Naive thymus-derived CD4-positive, alpha-beta T cell (primary cell): Measurements from ENCODE around the gene NPL. TPM values are rescaled to one million over a fixed set of nuclear protein-coding genes. Genes with fewer than 3 reads are reported as not detected.

Experiments
- ATAC-seq: fragments of 150-1000 bp; cut with Tn5 transposase; 2 replicates; pipeline ENCODE4 v1.10.0; 2021; ENCODE audit warnings: mild to moderate bottlenecking, moderate library complexity
- CTCF ChIA-PET: fragments of 350-600 bp; sonication (Branson Sonifier 250); formaldehyde crosslinking; loops from one replicate; lab custom pipeline; 2021; ENCODE audit warnings: antibody characterized with exemption; lab: Charles Lee
- POLR2A ChIA-PET: fragments of 350-600 bp; sonication (Branson Sonifier 250); formaldehyde crosslinking; loops from one replicate; lab custom pipeline; 2021; ENCODE audit warnings: antibody characterized with exemption, inconsistent platforms; lab: Charles Lee
- DNase-seq, 9 donors: peaks; one replicate each; pipeline versions ENCODE4 v3.0.0 to v3.0.0-alpha.2; 2020 to 2022; ENCODE audit warnings: mixed read lengths in 1 of 9
- H3K27ac ChIP-seq: one replicate; pipeline ENCODE4 v1.7.0; 2013; ENCODE audit warnings: mild to moderate bottlenecking, low read depth, low read length, moderate library complexity
- H3K27me3 ChIP-seq, 2 donors: one replicate each; pipeline ENCODE4 v1.7.0; 2013; ENCODE audit warnings: low read length in 2 of 2, mild to moderate bottlenecking in 2 of 2, moderate library complexity in 2 of 2; ENCODE audit not compliant: control insufficient read depth in 2 of 2, insufficient read depth in 2 of 2
- H3K36me3 ChIP-seq, 3 experiments: 1 replicate in 2 of 3; 2 replicates in 1 of 3; pipeline ENCODE4 v1.7.0; 2013; ENCODE audit warnings: low read length in 3 of 3, mild to moderate bottlenecking in 3 of 3, moderate library complexity in 1 of 3; ENCODE audit not compliant: insufficient read depth in 3 of 3, control insufficient read depth in 2 of 3
- H3K4me1 ChIP-seq, 2 donors: one replicate each; pipeline ENCODE4 v1.7.0; 2013; ENCODE audit warnings: low read length in 2 of 2, mild to moderate bottlenecking in 2 of 2, moderate library complexity in 1 of 2; ENCODE audit not compliant: control insufficient read depth in 2 of 2, insufficient read depth in 2 of 2
- H3K4me3 ChIP-seq: 2 replicates; pipeline ENCODE4 v1.7.0; 2013; ENCODE audit warnings: mild to moderate bottlenecking, low read length
- H3K9me3 ChIP-seq, 3 experiments: 1 replicate in 2 of 3; 2 replicates in 1 of 3; pipeline ENCODE4 v1.7.0; 2013; ENCODE audit warnings: low read length in 3 of 3; ENCODE audit not compliant: control insufficient read depth in 2 of 3
- H3K27ac Mint-ChIP-seq, 9 donors: one replicate each; pipeline ENCODE4 v1.8.0; 2020 to 2022; ENCODE audit warnings: mixed read lengths in 9 of 9, mild to moderate bottlenecking in 8 of 9, moderate library complexity in 5 of 9, inconsistent platforms in 2 of 9
- H3K27me3 Mint-ChIP-seq, 5 donors: one replicate each; pipeline ENCODE4 v1.8.0; 2021 to 2022; ENCODE audit warnings: mixed read lengths in 5 of 5, mild to moderate bottlenecking in 1 of 5
- H3K36me3 Mint-ChIP-seq, 5 donors: one replicate each; pipeline ENCODE4 v1.8.0; 2020 to 2022; ENCODE audit warnings: mixed read lengths in 5 of 5, mild to moderate bottlenecking in 3 of 5, inconsistent platforms in 1 of 5
- H3K4me1 Mint-ChIP-seq, 7 donors: one replicate each; pipeline ENCODE4 v1.8.0; 2020 to 2022; ENCODE audit warnings: mixed read lengths in 7 of 7, mild to moderate bottlenecking in 3 of 7, inconsistent platforms in 1 of 7
- H3K4me3 Mint-ChIP-seq, 10 donors: one replicate each; pipeline ENCODE4 v1.8.0; 2020 to 2022; ENCODE audit warnings: mild to moderate bottlenecking in 10 of 10, mixed read lengths in 10 of 10, moderate library complexity in 6 of 10, inconsistent platforms in 2 of 10
- H3K9me3 Mint-ChIP-seq, 11 donors: one replicate each; pipeline ENCODE4 v1.8.0; 2020 to 2022; ENCODE audit warnings: mixed read lengths in 11 of 11, mild to moderate bottlenecking in 4 of 11, inconsistent platforms in 1 of 11, moderate library complexity in 1 of 11
- intact Hi-C, 2 donors: fragments of 100-400 bp; cut with micrococcal nuclease; formaldehyde crosslinking; loops; one replicate each; pipeline ENCODE4 v1.15.1; 2023
- polyA plus RNA-seq, 2 donors: library from polyadenylated mRNA; unstranded; fragments of 300-500 nt; fragmentation: Illumina TruSeq; gene quantifications; one replicate each; pipeline ENCODE4 v1.2.3, GENCODE V29; 2021
- total RNA-seq, 6 experiments: library from RNA in 5 of 6; stranded (reverse) in 5 of 6; gene quantifications; 1 replicate in 5 of 6; 2 replicates in 1 of 6; pipeline ENCODE4 v1.2.3 and lab custom pipeline; 2021 to 2026

Gene NPL
- total and polyA plus RNA-seq, 7 experiments from 2014 or later = 3.0 to 20.8 (median 6.9) TPM

DNA sequence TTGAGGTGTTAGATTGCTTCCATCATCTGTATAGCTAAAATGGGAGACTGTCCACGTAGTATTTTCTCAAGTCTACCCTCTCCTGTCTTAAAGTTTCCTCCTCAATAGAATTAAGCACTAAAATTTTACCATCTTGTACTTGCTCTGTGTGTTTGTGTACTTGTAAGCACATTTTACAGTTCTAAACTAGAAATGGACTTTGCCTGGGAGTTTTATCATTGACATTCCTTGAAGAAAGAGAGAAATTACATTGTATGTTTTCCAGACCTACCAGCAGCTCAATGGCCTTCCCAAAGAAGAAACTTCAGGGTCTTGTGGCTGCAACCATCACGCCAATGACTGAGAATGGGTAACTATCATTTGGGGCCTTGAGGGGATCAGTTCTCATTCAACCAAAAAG is 4.5 kb downstream of the NPL start:
- Mint-ChIP-seq H3K27ac (no peak overlapping the region), H3K9me3 (no peaks in the 10 kb centered on the region), H3K27me3 (peaks cover 0 to 10% (median 0%) of the 10 kb centered on the region in 5 donors), H3K4me1 (peaks cover 12 to 17% (median 14%) of the 10 kb centered on the region in 7 donors), H3K4me3 (no peak overlapping the region), H3K36me3 (peaks cover 0 to 18% (median 17%) of the 10 kb centered on the region in 5 donors)
- CTCF ChIA-PET = interaction anchor here (0.7 kb wide), 1 partner anchor 12 kb away, joined by 3 read pairs; no protein-coding TSS in a partner anchor
- peaks cover 8% of the 10 kb centered on the region in 2 donors for H3K4me1 ChIP-seq
- no peak overlapping the region for H3K4me3 ChIP-seq
- POLR2A ChIA-PET = no interaction called here
- intact Hi-C loops = no loop called here
- H3K36me3 ChIP-seq = no peaks in the 10 kb centered on the region
- no peak for DNase-seq
- no peaks in the 10 kb centered on the region for H3K27me3 ChIP-seq
- H3K9me3 ChIP-seq = no peaks in the 10 kb centered on the region
- H3K27ac ChIP-seq = no peak overlapping the region
- no peak for ATAC-seq

DNA sequence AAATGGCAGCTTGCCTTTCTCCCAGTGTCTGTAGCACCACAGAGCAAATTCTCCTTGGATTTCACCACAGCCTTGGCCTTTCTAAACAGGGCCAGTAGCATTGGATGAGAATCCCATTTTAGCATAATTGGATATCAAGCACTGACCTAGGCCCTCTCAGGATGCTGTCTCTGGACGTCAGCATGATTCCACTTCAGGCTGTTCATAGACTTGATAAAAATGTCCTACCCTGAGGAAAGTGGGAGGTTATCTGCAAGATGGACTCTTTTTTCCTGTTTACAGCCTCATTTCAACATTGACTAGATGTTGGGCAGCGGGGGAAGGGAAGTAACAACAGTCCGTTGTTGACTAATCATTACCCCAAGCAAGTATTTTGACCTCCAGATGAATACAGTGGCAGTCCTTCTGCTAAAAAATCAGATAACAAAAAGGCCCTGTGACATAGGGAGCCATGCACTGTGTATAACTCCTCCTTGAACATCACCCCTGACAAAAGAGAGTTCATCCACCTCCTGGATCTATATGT is 5.2 kb downstream of the NPL start:
- no peak overlapping the region for H3K27ac ChIP-seq
- CTCF ChIA-PET = no interaction called here
- H3K4me3 ChIP-seq = no peak overlapping the region

DNA sequence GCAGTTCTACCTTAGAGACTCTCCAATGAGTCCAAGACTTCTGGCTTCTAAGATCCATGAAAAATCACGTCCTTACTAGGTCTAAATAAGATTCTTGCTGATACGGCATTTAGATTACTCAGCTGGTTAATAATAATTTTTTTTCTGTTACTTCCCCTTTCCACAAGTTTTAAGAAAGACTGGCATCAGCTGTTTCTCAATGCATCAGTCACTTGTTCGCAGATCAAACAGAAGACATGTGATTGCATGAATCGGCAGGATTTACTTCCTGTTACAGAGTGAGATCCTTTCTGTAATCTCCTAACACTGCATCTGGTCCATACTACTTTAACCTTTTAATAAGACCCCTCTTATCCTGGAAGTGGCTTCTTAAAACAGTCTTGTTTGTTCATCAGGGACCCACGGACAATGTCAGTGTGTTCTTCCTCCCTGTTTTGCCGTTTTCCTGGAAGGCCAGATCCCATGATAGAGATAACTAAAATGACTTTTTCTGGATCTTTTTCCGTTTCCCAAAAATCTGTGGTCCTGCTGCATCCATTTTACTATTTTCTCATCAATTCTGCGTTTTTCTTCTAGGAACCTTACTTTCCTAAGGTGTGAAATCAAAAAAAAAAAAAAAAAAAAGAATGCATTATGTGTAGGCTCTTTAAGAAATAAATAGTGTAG is 6.1 kb downstream of the NPL start:
- CTCF ChIA-PET = interaction anchor here (0.6 kb wide), 1 partner anchor 367 kb away, joined by 3 read pairs; no protein-coding TSS in a partner anchor
- peaks cover 4 to 10% (median 6%) of the 10 kb centered on the region in 7 donors for H3K4me1 Mint-ChIP-seq
- Histone ChIP-seq H3K36me3 (no peaks in the 10 kb centered on the region), H3K4me1 (peaks cover 0 to 3% of the 10 kb centered on the region in 2 donors), H3K27ac (no peak overlapping the region), H3K4me3 (no peak overlapping the region), H3K9me3 (no peaks in the 10 kb centered on the region), H3K27me3 (no peaks in the 10 kb centered on the region)
- peak; percentile 83 for ATAC-seq
- no peak overlapping the region for H3K4me3 Mint-ChIP-seq
- H3K9me3 Mint-ChIP-seq = no peaks in the 10 kb centered on the region
- no peak overlapping the region for H3K27ac Mint-ChIP-seq
- peaks cover 0 to 5% (median 0%) of the 10 kb centered on the region in 5 donors for H3K27me3 Mint-ChIP-seq
- intact Hi-C loops = no loop called here
- H3K36me3 Mint-ChIP-seq = peaks cover 0 to 18% (median 17%) of the 10 kb centered on the region in 5 donors
- DNase-seq = no peak
- POLR2A ChIA-PET = interaction anchor here (0.6 kb wide), 1 partner anchor 29 kb away, joined by 3 read pairs; no protein-coding TSS in a partner anchor

More for the DNA sequence above, 5.2 kb downstream of the NPL start:
- no peak overlapping the region for H3K4me3 Mint-ChIP-seq
- Histone ChIP-seq H3K27me3 (no peaks in the 10 kb centered on the region), H3K36me3 (no peaks in the 10 kb centered on the region), H3K9me3 (no peaks in the 10 kb centered on the region), H3K4me1 (peaks cover 5 to 8% of the 10 kb centered on the region in 2 donors)
- H3K36me3 Mint-ChIP-seq = peaks cover 0 to 18% (median 17%) of the 10 kb centered on the region in 5 donors
- no peaks in the 10 kb centered on the region for H3K9me3 Mint-ChIP-seq
- no peak overlapping the region for H3K27ac Mint-ChIP-seq
- intact Hi-C loops = no loop called here
- H3K27me3 Mint-ChIP-seq = peaks cover 0 to 9% (median 0%) of the 10 kb centered on the region in 5 donors
- H3K4me1 Mint-ChIP-seq = peaks cover 9 to 15% (median 12%) of the 10 kb centered on the region in 7 donors
- no peak for DNase-seq
- ATAC-seq = peak; percentile 42
- POLR2A ChIA-PET = interaction anchor here (0.6 kb wide), 1 partner anchor 30 kb away, joined by 3 read pairs; no protein-coding TSS in a partner anchor

DNA sequence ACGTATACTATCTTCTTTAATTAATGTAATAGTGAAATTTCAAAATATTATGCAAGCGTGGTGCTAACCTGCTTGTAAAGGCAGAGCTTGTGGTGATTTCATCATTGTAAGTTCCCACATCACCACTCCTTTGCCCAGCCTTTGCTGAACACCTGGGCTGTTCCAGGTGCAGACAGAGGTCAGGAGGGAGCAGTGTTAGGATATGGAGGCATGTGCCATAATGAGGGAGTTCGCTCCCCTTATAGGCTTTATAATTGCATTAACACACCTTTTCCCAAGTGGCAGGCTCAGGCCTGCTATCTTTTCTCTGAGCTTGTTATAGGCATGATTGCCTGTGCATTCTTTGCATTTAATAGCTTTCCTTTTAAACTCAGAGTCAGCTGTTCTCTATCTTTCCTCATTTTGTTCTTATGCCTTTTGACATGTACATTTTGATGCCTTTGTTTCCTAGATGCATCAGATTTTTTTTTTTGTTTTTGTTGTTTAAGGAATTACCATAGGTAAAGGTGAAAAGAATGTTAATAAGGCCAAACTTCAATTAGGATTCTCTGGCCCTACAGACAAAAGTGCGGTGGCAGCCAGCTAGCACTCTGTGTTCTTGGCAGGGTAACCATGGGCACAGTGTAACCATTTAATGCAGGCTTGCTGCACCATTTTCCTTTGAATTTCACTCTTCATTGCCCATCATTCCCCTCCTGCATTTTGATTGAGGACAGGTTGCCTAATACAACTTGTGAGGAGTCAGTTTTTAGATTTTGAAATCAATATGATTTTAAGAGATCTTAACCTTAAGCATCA is 12.6 kb downstream of the NPL start:
- DNase-seq = no peak
- Histone ChIP-seq H3K9me3 (no peaks in the 10 kb centered on the region), H3K4me1 (no peaks in the 10 kb centered on the region), H3K36me3 (no peaks in the 10 kb centered on the region), H3K27ac (no peak overlapping the region), H3K4me3 (no peak overlapping the region), H3K27me3 (no peaks in the 10 kb centered on the region)
- Mint-ChIP-seq H3K9me3 (no peaks in the 10 kb centered on the region), H3K36me3 (peaks cover 0 to 36% (median 14%) of the 10 kb centered on the region in 5 donors), H3K4me1 (peaks cover 0 to 5% (median 0%) of the 10 kb centered on the region in 7 donors), H3K4me3 (no peak overlapping the region), H3K27me3 (peaks cover 0 to 4% (median 0%) of the 10 kb centered on the region in 5 donors), H3K27ac (no peak overlapping the region)
- ATAC-seq = no peak
- ChIA-PET POLR2A (no interaction called here), CTCF (interaction anchor here (0.7 kb wide), 2 partner anchors 20 to 195 kb away, joined by 4 read pairs; no protein-coding TSS in a partner anchor)
- intact Hi-C loops = no loop called here

DNA sequence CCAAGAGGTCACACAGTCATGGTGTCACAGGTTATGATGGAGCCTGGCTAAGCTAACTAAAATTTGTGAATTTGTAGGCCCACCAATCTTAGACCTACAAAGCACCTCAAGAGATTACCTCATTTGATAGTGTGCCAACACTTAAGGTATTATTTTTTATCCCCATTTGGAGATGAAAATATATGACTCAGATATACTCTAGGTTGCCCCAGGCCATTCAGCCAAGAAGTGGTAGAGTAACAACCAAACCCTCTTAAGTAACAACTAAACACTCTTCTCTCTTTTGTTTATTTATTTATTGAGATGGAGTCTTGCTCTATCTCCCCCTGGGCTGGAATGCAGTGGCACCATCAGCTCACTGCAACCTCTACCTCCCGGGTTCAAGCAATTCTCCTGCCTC is 14.3 kb downstream of the NPL start:
- Mint-ChIP-seq H3K9me3 (no peaks in the 10 kb centered on the region), H3K36me3 (peaks cover 0 to 43% (median 19%) of the 10 kb centered on the region in 5 donors), H3K4me1 (no peaks in the 10 kb centered on the region), H3K27ac (no peak overlapping the region), H3K4me3 (no peak overlapping the region), H3K27me3 (no peaks in the 10 kb centered on the region)
- H3K27me3 ChIP-seq = no peaks in the 10 kb centered on the region
- no peak for DNase-seq
- no peaks in the 10 kb centered on the region for H3K4me1 ChIP-seq
- ChIA-PET CTCF (no interaction called here), POLR2A (no interaction called here)
- no peaks in the 10 kb centered on the region for H3K36me3 ChIP-seq
- H3K9me3 ChIP-seq = no peaks in the 10 kb centered on the region
- H3K4me3 ChIP-seq = no peak overlapping the region
- no peak for ATAC-seq
- intact Hi-C loops = no loop called here
- no peak overlapping the region for H3K27ac ChIP-seq

DNA sequence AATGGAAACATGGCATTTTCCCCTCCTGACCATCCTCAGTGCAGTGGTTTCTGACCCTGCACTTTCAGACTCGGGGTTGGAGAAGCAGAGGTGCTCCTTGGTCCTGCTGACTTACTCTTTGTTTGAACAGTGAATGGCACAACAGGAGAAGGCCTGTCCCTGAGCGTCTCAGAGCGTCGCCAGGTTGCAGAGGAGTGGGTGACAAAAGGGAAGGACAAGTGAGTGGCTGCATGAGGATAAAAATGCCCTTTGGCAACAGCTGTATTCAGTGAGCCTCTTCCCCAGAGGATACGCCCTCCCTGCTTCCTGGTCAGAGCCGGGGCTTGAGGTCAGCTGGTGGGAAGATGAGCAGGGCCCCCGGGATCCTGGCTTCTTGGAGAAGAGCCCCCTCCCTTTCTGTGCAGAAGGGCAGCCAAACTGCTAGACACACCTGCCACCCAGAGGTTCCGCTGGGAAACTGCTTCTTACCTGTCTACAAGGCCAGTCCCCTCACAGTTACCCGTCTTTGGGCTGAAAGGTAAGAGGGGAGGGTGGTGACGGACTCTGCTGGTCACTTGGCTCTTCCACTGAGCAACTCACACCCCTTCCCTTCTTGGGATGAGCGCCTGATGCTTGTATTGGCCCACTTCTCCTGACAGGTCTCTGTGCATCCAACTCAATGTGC is 16.6 kb downstream of the NPL start:
- no peak overlapping the region for H3K27ac Mint-ChIP-seq

More for the DNA sequence above, 16.6 kb downstream of the NPL start:
- Mint-ChIP-seq H3K4me3 (no peak overlapping the region), H3K9me3 (no peaks in the 10 kb centered on the region), H3K4me1 (no peaks in the 10 kb centered on the region), H3K36me3 (peaks cover 0 to 47% (median 23%) of the 10 kb centered on the region in 5 donors), H3K27me3 (no peaks in the 10 kb centered on the region)
- Histone ChIP-seq H3K27ac (no peak overlapping the region), H3K4me3 (no peak overlapping the region), H3K4me1 (no peaks in the 10 kb centered on the region), H3K36me3 (no peaks in the 10 kb centered on the region), H3K27me3 (no peaks in the 10 kb centered on the region), H3K9me3 (no peaks in the 10 kb centered on the region)
- ChIA-PET CTCF (no interaction called here), POLR2A (no interaction called here)
- DNase-seq (no peak), ATAC-seq (no peak)
- intact Hi-C loops = no loop called here
